ENCODE results near the gene ABCC1. TPM values are rescaled to one million over a fixed set of nuclear protein-coding genes. Genes with fewer than 3 reads are reported as not detected.
A peak's percentile ranks its signal among the peaks of the same experiment; 100 is the strongest.
"Not testable (repeated sequence)": the region's sequence is repeated elsewhere in the genome, so short reads cannot be mapped to it uniquely, and the experiment has no call there.

ABCC1 gene
- total RNA-seq, 1 donor from 2014 or later, result 24.5 TPM

DNA sequence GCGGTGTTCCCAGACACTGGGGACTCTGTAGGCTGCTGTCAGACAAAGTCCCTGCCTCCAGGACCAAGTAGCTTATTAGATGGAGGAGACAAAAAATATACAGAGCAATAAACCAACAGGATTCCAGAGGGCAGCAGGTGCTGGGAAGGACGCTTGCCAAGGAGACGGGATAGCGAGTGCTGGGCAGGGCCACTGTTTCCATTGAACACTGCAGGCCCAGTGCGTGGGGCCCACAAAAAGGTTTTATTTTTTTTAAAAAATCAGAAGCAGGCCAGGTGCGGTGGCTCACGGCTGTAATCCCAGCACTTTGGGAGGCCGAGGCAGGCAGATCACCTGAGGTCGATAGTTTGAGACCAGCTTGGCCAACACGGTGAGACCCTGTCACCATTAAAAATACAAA is 189.6 kb downstream of the ABCC1 start:
- intact Hi-C loops (cut with DNase I), result no loop called here

DNA sequence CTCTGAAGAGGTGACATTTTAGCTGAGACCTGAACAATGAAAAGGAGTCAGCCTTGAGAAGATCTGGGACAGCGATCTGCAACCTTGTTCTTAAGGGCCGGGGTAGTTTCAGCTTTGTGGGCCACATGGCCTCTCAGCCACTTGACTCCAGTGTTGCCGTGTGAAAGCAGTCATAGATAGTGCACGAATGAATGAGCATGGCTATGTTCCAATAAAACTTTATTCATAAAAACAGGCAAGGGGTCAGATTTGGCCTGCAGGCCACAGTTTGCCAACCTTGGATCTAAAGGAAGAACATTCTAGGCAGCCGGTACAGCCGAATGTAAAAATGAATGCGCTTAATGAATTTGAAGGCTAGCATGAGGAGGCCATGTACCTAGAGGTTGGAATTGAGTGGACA is 190.4 kb downstream of the ABCC1 start:
- intact Hi-C loops (cut with DNase I), result no loop called here

More for the DNA sequence above, 189.6 kb downstream of the ABCC1 start:
- DNase-seq (ENCODE audit: missing footprints) (no peak), ATAC-seq (no peak)

DNA sequence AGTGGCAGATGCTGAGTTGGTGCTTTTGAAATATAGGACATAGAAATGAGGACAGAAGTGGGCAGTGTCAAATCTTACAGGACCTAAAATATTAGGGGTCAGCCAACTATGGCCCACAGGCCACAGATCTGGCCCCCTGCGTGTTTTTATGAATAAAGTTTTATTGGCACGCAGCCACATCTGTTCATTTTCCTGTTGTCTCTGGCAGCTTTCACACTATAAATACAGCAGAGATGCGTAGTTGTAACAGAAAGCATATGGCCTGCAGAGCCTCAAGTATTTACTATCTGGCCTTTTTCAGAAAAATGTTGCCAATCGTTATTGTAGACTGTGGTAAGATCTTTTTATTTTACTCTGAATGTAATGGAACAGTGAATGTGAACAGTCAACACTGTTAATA is 191.1 kb downstream of the ABCC1 start:
- no peak for DNase-seq (ENCODE audit: missing footprints)
- intact Hi-C loops (cut with DNase I), result no loop called here
- ATAC-seq, result no peak

More for the DNA sequence above, 190.4 kb downstream of the ABCC1 start:
- DNase-seq (ENCODE audit: missing footprints) (no peak), ATAC-seq (no peak)

DNA sequence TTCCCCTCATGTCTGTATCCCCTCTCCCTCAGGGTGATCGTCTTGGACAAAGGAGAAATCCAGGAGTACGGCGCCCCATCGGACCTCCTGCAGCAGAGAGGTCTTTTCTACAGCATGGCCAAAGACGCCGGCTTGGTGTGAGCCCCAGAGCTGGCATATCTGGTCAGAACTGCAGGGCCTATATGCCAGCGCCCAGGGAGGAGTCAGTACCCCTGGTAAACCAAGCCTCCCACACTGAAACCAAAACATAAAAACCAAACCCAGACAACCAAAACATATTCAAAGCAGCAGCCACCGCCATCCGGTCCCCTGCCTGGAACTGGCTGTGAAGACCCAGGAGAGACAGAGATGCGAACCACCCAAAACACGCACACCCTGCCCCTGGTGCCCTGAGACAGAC is 191.7 kb downstream of the ABCC1 start:
- ATAC-seq (no peak), DNase-seq (ENCODE audit: missing footprints) (no peak)
- intact Hi-C loops (cut with DNase I), result no loop called here

DNA sequence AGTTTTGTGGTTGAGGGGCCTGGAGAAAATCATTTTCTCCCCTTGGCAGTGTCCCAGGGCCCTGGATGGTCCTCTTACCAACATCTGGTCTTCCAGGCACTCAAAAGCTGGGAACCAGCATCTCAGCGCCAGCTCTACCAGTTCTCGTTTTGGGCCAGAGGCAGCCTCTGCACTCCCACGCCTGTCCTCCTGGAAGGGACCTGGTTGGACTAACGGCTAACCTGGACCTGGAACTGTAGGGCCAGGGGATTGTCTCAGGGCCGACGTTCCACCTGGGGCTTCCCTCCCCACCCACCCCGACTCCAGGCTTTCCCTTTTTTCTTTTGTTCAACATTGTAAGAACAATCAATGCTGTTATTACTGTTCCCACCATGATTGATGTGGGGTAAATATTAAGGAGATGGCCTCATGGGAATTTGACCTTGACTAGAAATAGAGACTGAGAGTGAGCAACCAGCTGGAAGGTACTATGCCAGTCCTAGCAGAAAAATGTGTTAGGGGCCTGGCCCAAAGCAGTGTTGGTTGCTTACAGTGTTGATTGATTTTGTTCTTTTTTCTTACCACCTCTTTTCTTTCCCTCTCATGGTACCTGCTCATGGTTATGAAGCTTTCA is 192.5 kb downstream of the ABCC1 start:
- DNase-seq (ENCODE audit: missing footprints), result no peak
- ATAC-seq, result no peak
- intact Hi-C loops (cut with DNase I), result no loop called here

DNA sequence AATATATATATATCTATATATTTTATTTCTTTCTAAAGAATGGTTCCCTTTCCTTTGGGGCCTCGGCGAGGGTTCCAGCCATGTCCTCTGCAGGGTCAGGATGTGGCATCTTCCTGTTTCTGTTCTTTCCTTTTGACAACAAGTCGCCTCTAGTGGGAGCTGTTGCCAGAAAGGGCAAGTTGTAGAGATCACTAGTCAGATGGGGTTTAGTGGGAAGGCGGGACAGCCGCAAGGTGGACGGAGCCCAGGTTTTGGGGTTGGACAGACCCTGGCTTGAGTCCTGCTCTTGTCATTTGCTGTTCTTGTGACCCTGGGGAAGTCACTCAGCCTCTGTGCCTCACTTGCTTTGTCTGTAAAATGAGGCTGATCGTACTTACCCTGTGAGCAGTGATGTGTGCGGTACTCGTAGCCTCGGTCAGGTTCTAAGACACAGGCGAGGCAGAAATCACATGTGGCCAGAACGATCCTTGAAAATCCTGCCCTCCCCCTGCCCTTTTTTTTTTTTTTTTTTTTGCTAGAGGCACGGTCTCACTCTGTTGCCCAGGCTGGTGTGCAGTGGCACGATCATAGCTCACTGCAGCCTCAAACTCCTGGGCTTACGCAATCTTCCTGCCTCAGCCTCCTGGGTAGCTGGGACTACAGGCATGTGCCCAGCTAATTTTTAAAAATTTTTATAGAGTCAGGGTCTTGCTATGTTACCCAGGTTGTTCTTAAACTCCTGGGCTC is 193.8 kb downstream of the ABCC1 start:
- ATAC-seq (no peak), DNase-seq (ENCODE audit: missing footprints) (no peak)
- intact Hi-C loops (cut with DNase I), result no loop called here

DNA sequence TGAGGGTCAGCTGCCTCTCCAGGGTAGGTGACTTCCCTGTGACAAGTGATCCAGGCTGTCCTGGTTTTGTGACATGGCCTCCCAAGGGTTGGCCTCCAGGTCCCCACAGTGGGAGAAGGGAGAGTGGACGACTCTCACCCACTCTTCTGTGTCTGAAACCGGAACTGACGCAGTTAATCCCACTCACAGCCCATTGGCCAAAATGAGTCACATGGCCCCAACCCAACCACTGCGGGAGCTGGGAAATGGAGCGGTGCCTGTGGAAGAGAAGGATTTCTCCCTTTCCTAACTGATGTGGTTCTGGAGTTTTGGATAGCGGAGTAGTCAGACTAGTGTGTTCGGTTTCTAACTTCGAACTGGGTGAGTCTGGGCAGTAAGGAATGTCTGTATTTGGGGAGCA is 194.5 kb downstream of the ABCC1 start:
- DNase-seq (ENCODE audit: missing footprints), result no peak
- ATAC-seq, result no peak
- intact Hi-C loops (cut with DNase I), result no loop called here

DNA sequence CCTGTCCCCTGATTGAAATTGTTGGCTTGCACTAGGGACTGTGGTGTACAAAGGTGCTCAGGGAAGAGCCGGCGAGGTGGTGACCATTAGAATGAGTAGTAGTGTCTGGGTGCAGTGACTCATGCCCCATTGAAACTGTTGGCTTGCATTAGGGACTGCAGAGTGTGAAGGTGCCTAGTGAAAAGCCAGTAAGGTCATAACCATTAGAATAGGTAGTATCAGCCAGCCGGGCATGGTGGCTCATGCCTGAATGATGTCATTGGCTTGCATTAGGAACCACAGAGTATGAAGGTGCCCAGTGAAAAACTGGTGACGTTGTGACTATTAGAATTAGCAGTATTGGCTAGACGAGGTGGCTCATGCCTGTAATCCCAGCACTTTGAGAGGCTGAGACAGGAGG is 195.0 kb downstream of the ABCC1 start:
- ATAC-seq (no peak), DNase-seq (ENCODE audit: missing footprints) (no peak)
- intact Hi-C loops (cut with DNase I), result no loop called here

DNA sequence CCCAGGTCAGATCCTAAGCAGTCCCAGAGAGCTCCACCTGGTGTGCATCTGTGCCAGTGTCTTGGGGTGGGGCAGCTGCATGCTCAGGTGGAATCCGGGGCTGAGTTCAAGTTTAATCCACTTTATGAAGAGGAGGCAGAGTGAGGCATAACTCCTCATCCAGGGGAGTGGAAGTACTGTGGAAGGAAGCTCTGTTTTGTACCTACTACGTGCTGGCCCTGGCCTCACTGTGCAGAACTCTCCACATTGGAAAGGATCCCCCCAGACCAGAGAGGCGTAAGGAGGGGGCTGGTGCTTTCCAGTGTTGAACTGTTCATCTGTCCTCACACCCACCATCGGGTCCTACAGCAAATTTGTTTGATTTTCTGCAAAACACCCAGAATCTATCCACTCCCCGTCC is 195.9 kb downstream of the ABCC1 start:
- DNase-seq (ENCODE audit: missing footprints), result no peak
- intact Hi-C loops (cut with DNase I), result no loop called here
- ATAC-seq, result no peak

DNA sequence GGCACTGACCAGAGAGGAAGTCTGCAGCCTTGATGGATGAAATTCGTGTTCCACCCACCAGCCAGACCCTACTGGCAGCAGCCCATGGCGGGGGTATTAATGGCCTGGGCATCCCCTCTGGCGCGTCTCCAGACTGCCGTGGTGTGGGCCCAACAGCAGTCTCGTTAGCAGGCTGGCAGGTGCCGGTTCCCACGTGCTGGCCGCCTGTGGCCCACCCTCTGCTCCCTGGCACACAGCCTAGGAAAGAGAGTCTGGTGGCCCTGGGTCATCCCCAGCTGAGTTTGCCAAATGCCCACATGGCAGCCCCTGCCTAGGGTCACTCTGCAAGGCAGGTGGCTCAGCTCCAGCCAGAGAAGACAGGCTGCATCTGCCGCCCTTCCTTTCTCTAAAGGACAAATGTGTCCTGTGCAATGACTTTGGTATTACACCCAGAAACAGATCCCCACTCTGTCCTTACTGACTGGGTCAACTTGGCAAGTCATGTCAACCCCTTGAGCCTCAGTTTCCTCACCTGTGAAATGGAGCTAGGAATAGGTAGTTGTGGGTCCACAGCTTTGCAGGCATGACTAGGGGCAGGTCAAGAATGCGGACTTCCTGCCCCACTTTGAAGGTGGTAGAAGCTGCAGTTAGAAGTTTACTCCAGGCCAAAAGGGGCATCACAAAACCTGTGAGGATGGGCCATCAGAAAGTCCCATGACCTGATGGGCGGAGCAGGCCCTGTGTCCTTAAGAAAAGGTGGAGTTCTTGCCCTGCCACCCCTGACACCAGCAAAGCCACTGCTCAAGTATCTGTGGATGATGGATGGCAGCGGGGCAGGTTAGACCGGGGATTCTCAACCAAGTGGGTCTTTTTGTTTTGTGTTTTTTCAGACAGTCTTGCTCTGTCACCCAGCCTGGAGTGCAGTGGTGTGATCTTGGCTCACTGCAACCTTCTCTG is 197.2 kb downstream of the ABCC1 start:
- ATAC-seq (no peak), DNase-seq (ENCODE audit: missing footprints) (no peak)
- intact Hi-C loops (cut with DNase I), result no loop called here

DNA sequence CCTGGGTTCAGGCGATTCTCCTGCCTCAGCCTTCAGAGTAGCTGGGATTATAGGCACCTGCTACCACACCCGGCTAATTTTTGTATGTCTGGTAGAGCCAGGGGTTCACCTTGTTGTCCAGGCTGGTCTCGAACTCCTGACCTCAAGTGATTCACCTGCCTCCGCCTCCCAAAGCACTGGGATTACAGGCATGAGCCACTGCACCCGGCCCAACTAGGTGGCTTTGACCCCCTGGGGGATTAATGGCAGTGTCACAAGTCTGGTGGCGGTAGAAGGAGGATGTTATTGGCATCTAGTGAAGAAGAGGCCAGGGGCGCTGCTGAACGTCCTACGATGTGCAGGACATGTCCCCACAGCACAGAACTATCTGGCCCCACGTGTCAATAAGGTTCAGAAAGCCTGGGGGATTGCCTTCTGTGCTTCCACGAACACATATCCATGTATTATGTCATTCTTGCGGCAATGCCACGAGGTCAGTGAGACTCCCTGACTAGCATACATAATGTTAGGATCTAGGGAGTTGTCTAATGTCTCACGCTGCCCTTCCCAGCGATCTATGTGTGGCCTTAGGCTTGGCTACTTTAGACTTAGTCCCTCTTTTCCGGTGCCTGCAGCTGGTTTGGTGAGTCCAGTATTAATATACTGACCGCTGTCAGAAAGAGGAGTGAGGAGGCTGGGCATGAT is 198.0 kb downstream of the ABCC1 start:
- no peak for DNase-seq (ENCODE audit: missing footprints)
- intact Hi-C loops (cut with DNase I), result no loop called here
- no peak for ATAC-seq

DNA sequence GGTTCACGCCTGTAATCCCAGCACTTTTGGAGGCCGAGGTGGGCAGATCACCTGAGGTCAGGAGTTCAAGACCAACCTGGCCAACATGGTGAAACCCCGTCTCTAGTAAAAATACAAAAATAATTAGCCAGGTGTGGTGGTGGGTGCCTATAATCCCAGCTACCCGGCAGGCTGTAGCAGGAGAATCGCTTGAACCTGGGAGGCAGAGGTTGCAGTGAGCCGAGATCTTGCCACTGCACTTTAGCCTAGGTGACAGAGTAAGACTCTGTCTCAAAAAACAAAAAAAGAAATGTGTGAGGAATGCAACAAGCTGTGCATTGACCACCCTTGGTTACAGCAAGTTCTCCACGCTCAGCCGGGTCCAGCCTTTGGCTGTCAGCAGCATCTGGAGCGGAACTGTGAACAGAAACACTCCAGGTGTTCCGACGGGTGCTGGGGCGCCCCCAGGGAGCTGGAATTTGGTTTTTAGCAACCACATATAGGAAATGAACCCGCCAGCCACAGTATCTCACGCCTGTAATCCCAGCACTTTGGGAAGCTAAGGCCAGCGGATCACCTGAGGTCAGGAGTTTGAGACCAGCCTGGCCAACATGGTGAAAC is 198.7 kb downstream of the ABCC1 start:
- DNase-seq (ENCODE audit: missing footprints); intact Hi-C loops (cut with DNase I); ATAC-seq: not testable (repeated sequence)

DNA sequence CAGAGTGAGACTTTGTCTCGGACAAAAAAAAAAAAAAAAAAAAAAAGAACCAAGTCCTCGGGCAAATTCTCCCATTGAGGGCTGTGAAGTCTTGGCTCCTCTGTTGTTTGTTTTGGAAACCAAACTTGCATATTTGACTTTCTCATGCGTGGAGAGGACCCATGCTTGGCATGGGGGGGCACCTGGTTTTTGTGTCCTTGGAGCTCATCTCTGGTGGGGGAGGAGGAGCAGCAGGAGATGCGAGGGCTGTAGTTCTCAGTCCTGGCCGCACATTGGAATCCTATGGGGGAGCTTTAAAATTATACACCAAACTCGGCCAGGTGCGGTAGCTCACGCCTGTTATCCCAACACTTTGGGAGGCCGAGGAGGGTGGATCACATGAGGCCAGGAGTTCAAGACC is 199.3 kb downstream of the ABCC1 start:
- intact Hi-C loops (cut with DNase I), result no loop called here
- ATAC-seq, result no peak
- DNase-seq (ENCODE audit: missing footprints), result no peak

DNA sequence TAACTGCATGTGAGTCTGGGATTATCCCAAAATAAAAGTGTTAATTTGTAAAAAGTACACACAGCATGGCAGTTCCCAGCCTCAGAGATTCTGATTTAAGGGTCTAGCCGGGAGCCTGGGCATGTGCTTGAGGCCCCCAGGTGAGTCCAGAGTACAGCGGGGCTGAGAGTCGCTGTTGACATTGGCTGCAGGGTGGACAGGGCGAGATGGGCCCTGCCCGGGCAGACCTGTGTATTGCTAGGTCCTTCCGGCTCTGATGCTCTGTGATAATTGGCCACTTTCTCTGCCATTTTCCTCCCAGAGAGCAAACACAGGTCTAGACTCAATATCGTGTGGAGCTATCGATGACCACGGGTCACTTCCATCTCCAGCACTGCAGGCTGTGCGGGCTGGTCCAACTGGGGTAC is 200.3 kb downstream of the ABCC1 start:
- no peak for DNase-seq (ENCODE audit: missing footprints)
- ATAC-seq, result peak; percentile 3
- intact Hi-C loops (cut with DNase I), result no loop called here

DNA sequence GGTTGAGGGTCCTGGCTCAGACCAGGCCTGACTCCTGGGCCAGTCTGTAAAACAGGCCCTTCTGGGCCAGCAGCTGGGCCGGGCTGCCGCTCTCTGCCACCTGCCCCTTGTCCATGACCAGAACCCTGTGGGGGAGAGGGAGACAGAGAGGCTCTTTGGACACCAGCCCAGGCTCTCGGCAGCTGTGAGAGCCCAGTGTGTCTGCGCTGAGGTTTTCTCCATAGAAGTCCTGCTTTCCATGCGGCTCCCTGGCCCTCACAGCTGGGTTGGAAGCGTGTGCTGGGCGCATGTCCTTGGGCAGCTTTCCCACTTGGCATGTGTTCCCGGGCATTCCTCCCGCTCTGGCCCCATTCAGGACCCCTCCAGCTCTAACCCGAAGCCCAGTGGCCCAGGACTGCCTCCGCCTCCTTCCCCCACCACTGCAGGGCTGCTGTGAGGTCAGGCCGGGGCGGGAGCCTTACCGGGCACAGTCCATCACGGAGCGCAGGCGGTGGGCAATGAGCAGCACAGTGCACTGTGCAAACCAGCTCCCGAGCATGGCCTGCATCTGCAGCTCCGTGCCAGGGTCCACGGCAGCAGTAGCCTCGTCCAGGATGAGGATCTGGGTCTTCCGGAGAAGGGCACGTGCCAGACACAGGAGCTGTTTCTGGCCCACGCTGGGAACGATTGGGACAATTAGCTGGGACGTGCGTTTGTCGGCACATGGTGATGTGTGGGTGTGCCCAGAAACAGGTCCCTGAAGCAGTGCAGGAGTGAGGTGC is 200.9 kb downstream of the ABCC1 start:
- intact Hi-C loops (cut with DNase I), result no loop called here
- peak; percentile 76 for DNase-seq (ENCODE audit: missing footprints)
- peak; percentile 86 for ATAC-seq

DNA sequence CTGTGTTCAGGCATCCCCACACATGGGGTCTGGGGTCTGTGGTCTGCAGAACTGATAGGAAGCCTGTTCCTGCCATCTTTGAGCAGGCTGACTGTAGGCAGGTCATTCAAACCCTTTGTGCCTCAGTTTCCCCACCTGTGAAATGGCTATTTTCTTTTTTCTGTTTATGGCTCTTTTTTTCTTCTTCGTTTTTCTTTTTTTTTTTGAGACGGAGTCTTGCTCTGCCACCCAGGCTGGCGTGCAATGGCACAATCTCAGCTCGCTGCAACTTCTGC is 201.4 kb downstream of the ABCC1 start:
- intact Hi-C loops (cut with DNase I), result no loop called here

DNA sequence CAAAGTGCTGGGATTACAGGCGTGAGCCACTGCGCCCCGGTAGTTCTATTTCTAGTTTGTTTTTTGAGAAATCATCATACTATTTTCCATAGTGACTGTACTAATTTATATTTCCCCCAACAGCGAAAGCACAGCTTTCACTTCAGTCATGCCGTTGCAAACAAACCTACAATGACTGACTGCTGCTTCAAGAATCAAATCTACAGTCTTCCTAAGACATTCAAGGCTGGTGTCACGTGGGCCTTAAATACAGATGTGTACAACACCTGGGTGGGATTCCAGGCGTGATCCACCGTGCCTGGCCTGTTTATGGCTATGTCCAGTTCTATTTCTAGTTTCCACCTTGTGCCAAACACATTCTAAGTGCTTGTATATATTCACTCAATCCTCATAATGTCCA is 201.9 kb downstream of the ABCC1 start:
- ATAC-seq, result no peak
- intact Hi-C loops (cut with DNase I), result no loop called here
- no peak for DNase-seq (ENCODE audit: missing footprints)

More for the DNA sequence above, 201.4 kb downstream of the ABCC1 start:
- no peak for ATAC-seq
- DNase-seq (ENCODE audit: missing footprints), result no peak

DNA sequence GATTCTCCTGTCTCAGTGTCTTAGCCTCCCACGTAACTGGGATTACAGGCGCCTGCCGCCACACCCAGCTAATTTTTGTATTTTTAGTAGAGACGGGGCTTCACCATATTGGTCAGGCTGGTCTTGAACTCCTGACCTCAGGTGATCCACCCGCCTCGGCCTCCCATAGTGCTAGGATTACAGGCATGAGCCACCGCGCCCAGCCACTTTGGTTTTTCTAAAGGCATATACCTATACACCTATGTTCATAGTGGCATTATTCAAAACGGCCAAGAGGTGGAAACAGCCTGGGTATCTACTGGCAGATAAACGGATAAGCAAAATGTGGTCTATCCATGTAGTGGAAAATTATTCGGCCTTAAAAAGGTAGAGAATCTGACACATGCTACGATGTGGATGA is 203.6 kb downstream of the ABCC1 start:
- DNase-seq (ENCODE audit: missing footprints); ATAC-seq; intact Hi-C loops (cut with DNase I): not testable (repeated sequence)

Measured in Right ventricle myocardium inferior (tissue), 1 donor.